Cardiac muscle cell (in vitro differentiated cells and primary cell): Measurements from ENCODE around the gene ADGRF1. TPM values are rescaled to one million over a fixed set of nuclear protein-coding genes. Genes with fewer than 3 reads are reported as not detected.
"Not testable (repeated sequence)": the region's sequence is repeated elsewhere in the genome, so short reads cannot be mapped to it uniquely, and the experiment has no call there.

Experiments used
- DNase-seq, 2 donors: peaks; one replicate each; pipeline versions ENCODE4 v3.0.0 to v3.0.0-alpha.2; 2010 to 2017; ENCODE audit warnings: low read depth in 1 of 2, low spot score in 1 of 2
- H3K27ac ChIP-seq: fragments of 200-600 bp; sonication (generic); 2 replicates; pipeline ENCODE4 v1.5.1; 2016
- H3K27me3 ChIP-seq: fragments of 200-600 bp; sonication (generic); 2 replicates; pipeline ENCODE4 v1.6.0; 2016; ENCODE audit warnings: control low read depth
- H3K36me3 ChIP-seq: fragments of 200-600 bp; sonication (generic); 2 replicates; pipeline ENCODE4 v1.5.1; 2016; ENCODE audit warnings: control low read depth
- H3K4me1 ChIP-seq: fragments of 200-600 bp; sonication (generic); 2 replicates; pipeline ENCODE4 v1.8.1; 2017; ENCODE audit warnings: low read depth, mild to moderate bottlenecking, mixed run types
- H3K4me3 ChIP-seq: fragments of 200-600 bp; sonication (generic); 2 replicates; pipeline ENCODE4 v1.5.1; 2016; ENCODE audit warnings: mild to moderate bottlenecking
- H3K9me3 ChIP-seq: fragments of 200-600 bp; sonication (generic); 2 replicates; pipeline ENCODE4 v1.5.1; 2017; ENCODE audit warnings: low read depth, mild to moderate bottlenecking, control low read depth
- CTCF ChIP-seq: IDR thresholded peaks from 2 replicates; pipeline ENCODE4 v1.5.1; 2012; ENCODE audit warnings: low read depth, mild to moderate bottlenecking, low read length
- polyA plus RNA-seq: library from polyadenylated mRNA; unstranded; fragments of >200 nt; fragmentation: Nextera tagmentation; extraction: Ambion mirVana; gene quantifications from 2 replicates; pipeline ENCODE4 v1.2.1, GENCODE V29; 2016
- total RNA-seq: library from RNA; depleted of rRNA; stranded (reverse); fragments of >200 nt; gene quantifications from 2 replicates; pipeline ENCODE4 v1.2.3, GENCODE V29; 2016

The ADGRF1 gene
- total and polyA plus RNA-seq, 2 experiments from 2014 or later = not detected

DNA sequence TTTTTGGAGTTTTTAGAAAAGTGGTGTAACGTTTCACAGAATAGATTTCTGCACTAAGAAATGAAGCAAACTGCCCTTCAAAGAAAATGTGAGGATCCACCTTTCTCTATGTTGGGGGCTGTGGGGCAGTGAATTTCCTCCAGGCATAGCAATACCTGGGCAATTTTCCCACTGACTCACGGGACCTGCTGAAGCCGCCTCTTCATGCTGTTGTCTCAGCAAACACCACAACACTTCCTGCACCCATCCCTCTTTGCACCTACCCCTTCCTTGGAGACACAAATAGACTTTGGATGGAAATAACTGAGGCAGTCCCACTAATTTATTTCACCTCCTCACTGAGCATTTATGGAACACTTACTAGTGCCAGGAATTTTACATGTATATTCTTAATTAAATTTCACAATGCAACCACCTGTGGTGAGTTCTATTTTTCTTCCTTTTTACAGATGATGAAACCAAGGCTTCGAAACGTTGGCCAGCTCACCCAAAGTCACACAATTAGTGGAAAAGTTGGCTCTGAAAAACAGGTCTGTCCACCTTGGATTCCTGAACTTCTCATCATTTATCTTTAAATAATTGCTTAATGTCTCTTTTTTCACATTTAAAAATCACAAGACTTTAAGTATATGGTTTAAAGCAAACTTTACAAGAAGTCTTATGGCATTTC is 17.2 kb upstream of the ADGRF1 start:
- TF ChIP-seq CTCF = no peak
- DNase-seq = no peak

GRCh38 chr6:47057830-47058540 is 15.9 kb upstream of the ADGRF1 start:
- Histone ChIP-seq H3K4me3 (no peak overlapping the region), H3K27me3 (no peaks in the 10 kb centered on the region), H3K27ac (no peak overlapping the region), H3K4me1 (no peaks in the 10 kb centered on the region), H3K9me3 (no peaks in the 10 kb centered on the region), H3K36me3 (no peaks in the 10 kb centered on the region)
- no peak for TF ChIP-seq CTCF
- no peak for DNase-seq

More for the DNA sequence above, 17.2 kb upstream of the ADGRF1 start:
- H3K27me3 ChIP-seq = no peaks in the 10 kb centered on the region
- H3K9me3 ChIP-seq = no peaks in the 10 kb centered on the region
- no peaks in the 10 kb centered on the region for H3K36me3 ChIP-seq
- H3K4me3 ChIP-seq = no peak overlapping the region
- H3K27ac ChIP-seq = no peak overlapping the region
- H3K4me1 ChIP-seq = no peaks in the 10 kb centered on the region

- H3K4me1 ChIP-seq = no peaks in the 10 kb centered on the region
- H3K27ac ChIP-seq = no peak overlapping the region
- H3K27me3 ChIP-seq = no peaks in the 10 kb centered on the region
- H3K36me3 ChIP-seq = no peaks in the 10 kb centered on the region
- no peak overlapping the region for H3K4me3 ChIP-seq
- TF ChIP-seq CTCF = no peak
- H3K9me3 ChIP-seq = no peaks in the 10 kb centered on the region
- DNase-seq = no peak
Observed at GRCh38 chr6:47056832-47057231, 14.7 kb upstream of the ADGRF1 start.

- H3K4me3 ChIP-seq, H3K4me1 ChIP-seq, H3K27ac ChIP-seq, H3K9me3 ChIP-seq, H3K27me3 ChIP-seq, H3K36me3 ChIP-seq, DNase-seq: not testable (repeated sequence)
Observed at GRCh38 chr6:47054302-47054701, 12.2 kb upstream of the ADGRF1 start.

DNA sequence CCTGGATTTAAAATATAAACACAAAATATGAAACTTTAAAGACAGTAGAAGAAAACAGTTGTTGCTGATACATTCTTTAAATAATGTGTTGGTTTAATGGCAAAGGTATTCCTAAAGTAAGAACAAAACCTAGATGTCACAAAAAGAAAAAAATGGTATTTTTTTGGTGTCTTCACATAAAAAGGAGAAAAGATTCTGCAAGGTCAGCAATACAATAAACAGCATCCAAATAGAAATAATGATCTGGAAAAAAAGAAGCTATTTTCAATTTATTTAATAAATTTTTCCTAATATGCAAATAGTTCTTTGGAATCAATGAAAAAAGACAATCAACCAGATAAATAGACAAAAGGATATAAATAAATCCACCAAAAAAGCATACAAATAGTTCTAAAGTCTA is 6.5 kb upstream of the ADGRF1 start:
- TF ChIP-seq CTCF = no peak
- H3K27me3 ChIP-seq = no peaks in the 10 kb centered on the region
- no peak overlapping the region for H3K4me3 ChIP-seq
- no peaks in the 10 kb centered on the region for H3K9me3 ChIP-seq
- DNase-seq = no peak
- H3K4me1 ChIP-seq = peaks cover 5% of the 10 kb centered on the region
- H3K36me3 ChIP-seq = no peaks in the 10 kb centered on the region
- no peak overlapping the region for H3K27ac ChIP-seq
